ENCODE data around the gene CPNE7.

CPNE7 gene

DNA sequence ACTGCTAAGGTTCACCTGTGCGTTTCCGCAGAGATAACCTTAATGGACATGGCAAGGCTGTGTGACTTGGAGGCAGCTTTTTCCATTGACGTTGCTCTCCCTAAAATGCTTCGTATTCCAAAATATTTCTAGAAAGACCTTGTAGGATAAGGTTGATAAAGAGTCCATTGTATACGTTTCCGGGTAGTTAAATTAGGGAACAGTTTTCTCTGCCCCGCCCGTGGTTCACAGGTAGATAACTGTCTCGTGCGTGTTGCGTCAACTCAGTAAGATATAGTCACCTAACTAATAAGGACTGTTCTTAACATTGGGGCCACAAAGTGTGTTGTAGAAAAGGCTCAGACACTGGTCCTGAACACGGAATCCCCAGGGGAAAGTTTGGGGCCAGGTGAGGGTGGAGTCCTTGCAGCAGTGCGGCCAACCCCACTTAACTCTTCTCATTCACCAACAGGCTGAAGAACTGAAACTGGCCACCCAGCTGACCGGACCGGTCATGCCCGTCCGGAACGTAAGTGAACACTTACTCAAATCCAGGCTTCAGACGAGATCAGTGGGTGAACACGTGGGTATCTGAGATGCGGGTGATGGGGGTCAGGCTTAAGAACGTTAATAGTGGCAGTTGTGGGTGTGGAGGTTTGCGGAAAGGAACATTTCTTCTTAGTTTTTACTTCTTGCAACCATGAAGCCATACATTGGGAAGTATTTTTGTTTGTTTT, 13.5 kb upstream of the CPNE7 start:
- TF ChIP-seq, protein P1, sequence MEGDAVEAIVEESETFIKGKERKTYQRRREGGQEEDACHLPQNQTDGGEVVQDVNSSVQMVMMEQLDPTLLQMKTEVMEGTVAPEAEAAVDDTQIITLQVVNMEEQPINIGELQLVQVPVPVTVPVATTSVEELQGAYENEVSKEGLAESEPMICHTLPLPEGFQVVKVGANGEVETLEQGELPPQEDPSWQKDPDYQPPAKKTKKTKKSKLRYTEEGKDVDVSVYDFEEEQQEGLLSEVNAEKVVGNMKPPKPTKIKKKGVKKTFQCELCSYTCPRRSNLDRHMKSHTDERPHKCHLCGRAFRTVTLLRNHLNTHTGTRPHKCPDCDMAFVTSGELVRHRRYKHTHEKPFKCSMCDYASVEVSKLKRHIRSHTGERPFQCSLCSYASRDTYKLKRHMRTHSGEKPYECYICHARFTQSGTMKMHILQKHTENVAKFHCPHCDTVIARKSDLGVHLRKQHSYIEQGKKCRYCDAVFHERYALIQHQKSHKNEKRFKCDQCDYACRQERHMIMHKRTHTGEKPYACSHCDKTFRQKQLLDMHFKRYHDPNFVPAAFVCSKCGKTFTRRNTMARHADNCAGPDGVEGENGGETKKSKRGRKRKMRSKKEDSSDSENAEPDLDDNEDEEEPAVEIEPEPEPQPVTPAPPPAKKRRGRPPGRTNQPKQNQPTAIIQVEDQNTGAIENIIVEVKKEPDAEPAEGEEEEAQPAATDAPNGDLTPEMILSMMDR (IDR thresholded peaks at IDR 0.05; ENCODE audit: low read depth, low read length): no peak
- peak in 1 of 2 donors; percentile 40 for DNase-seq (ENCODE audit: low read depth in 2 of 2)
- H3K4me3 ChIP-seq (replicated peaks in 1 of 2; ENCODE audit: low read depth in 2 of 2, low read length in 2 of 2): peak overlapping the region; percentile 69 to 73

DNA sequence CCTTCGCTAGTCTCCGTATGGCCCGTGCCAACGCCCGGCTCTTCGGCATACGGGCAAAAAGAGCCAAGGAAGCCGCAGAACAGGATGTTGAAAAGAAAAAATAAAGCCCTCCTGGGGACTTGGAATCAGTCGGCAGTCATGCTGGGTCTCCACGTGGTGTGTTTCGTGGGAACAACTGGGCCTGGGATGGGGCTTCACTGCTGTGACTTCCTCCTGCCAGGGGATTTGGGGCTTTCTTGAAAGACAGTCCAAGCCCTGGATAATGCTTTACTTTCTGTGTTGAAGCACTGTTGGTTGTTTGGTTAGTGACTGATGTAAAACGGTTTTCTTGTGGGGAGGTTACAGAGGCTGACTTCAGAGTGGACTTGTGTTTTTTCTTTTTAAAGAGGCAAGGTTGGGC, 12.6 kb upstream of the CPNE7 start:
- no peak overlapping the region for H3K4me3 ChIP-seq (replicated peaks in 1 of 2; ENCODE audit: low read depth in 2 of 2, low read length in 2 of 2)
- TF ChIP-seq, protein P1 (IDR thresholded peaks at IDR 0.05; ENCODE audit: low read depth, low read length): no peak
- DNase-seq (ENCODE audit: low read depth in 2 of 2): no peak

DNA sequence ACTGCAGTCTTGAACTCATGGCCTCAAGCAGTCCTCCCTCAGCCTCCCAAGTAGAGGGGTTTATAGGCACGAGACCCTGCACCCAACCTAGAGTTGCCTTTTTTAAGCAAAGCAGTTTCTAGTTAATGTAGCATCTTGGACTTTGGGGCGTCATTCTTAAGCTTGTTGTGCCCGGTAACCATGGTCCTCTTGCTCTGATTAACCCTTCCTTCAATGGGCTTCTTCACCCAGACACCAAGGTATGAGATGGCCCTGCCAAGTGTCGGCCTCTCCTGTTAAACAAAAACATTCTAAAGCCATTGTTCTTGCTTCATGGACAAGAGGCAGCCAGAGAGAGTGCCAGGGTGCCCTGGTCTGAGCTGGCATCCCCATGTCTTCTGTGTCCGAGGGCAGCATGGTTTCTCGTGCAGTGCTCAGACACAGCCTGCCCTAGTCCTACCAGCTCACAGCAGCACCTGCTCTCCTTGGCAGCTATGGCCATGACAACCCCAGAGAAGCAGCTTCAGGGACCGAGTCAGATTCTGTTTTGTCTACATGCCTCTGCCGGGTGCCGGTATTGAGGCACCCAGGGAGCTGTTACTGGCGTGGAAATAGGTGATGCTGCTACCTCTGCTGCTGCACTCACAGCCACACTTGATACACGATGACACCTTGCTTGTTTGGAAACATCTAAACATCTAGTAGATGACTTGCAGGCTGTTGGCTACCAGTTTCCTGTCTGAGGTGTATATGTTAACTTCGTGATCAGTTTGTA, 11.7 kb upstream of the CPNE7 start:
- no peak for DNase-seq (ENCODE audit: low read depth in 2 of 2)
- H3K4me3 ChIP-seq (replicated peaks in 1 of 2; ENCODE audit: low read depth in 2 of 2, low read length in 2 of 2): no peak overlapping the region
- TF ChIP-seq, protein P1 (IDR thresholded peaks at IDR 0.05; ENCODE audit: low read depth, low read length): no peak

DNA sequence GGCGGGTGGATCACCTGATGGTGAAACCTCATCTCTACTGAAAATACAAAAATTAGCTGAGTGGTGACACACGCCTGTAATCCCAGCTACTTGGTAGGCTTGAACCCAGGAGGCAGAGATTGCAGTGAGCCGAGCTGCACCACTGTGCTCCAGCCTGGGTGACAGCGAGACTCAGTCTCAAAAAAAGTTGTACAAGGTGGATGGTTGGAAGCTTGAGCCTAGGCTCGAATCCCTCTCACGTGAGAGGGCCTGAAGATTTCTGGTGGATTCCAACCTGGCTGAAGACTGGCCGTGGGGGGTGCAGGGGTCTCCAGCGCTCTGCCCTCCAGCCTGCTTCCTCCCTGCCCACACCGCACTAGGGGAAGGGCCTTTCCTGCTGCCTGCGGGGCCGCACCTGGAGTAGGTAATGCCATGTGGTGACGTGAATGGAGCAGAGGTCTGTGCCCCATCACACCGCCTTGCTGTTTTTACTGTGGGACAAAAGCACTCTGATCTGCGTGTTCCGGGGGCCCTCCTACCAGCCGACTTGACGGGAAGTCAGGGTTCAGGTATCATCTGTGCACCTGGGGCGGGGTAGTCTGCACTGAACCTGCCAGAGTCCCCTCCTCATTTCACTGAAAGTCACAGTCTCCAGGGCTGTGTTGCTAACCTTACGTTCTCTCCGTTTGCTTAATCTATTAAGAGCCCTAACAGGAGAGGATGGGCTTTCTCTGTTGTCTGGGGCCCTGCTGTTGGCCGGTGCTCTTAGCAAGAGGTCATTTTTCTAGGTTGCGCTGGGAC, 10.9 kb upstream of the CPNE7 start:
- no peak for DNase-seq (ENCODE audit: low read depth in 2 of 2)
- TF ChIP-seq, protein P1 (IDR thresholded peaks at IDR 0.05; ENCODE audit: low read depth, low read length): no peak
- no peak overlapping the region for H3K4me3 ChIP-seq (replicated peaks in 1 of 2; ENCODE audit: low read depth in 2 of 2, low read length in 2 of 2)

DNA sequence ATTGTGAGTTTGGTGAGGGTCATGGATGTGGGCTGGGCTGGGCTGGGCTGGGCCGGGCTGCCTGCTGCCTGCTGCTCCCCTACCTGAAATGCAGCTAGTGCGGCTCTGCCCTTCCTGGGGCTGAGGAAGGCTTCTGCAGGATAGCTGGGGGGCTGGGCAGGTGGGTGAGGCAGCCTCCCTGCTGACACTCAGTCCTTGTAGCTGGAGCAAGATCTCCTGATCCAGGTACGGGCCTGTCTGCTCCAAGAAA, 10.4 kb upstream of the CPNE7 start:
- no peak overlapping the region for H3K4me3 ChIP-seq (replicated peaks in 1 of 2; ENCODE audit: low read depth in 2 of 2, low read length in 2 of 2)

More for the DNA sequence above, 10.4 kb upstream of the CPNE7 start:
- DNase-seq (ENCODE audit: low read depth in 2 of 2): no peak
- TF ChIP-seq, protein P1 (IDR thresholded peaks at IDR 0.05; ENCODE audit: low read depth, low read length): no peak
